Measurements from ENCODE around the gene GANAB.
"Not testable (repeated sequence)": the region's sequence is repeated elsewhere in the genome, so short reads cannot be mapped to it uniquely, and the experiment has no call there.

The GANAB gene

DNA sequence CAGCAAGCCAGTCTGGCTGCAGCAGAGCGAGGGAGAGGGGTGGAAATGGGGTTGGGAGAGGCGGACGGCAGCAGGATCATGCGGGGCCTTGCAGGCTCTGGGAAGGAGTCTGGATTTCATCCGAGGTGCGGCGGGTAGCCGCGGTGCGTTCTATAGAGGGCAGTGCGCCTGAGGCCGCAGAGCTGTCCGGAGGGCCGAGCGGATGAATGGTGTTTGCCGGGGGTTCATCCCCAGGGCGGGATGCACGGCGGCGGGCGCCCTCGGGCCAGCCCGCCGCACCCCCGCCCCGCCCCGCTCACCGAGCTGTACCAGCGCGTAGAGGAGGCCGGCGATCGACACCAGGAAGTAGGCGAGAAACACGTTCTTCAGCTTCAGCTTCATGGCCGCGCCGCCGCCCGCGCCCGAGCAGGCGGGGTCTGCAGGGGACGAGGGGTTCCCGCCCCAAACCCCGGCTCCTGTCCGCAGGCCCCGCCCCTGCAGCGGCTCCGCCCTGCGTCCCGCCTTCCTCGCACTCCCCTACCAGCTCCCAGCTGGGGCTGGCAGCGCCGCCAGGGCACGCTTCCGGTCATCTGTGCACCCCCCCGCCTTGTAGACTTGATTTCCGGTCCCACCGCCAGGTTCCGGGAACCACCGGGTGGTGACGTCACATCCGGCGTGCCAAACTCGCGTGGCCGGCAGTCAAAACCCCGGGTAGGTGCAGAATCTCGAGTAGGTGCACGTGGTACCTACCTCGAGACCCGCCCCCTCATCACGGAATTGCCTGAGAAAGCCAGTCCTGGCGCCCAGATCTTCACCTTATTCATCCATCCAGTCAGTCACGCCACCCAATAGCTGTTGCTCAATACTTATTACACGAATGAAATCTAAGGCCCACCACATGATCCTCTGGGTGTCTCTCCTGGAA is 24.6 kb downstream of the GANAB start, which contains the start of gene B3GAT3:
TSS of gene B3GAT3 (minus strand) at position 420 of the 904 bp plus-strand sequence. CDS start at position 381, 39 bp downstream.
- TF ChIP-seq, protein P1, sequence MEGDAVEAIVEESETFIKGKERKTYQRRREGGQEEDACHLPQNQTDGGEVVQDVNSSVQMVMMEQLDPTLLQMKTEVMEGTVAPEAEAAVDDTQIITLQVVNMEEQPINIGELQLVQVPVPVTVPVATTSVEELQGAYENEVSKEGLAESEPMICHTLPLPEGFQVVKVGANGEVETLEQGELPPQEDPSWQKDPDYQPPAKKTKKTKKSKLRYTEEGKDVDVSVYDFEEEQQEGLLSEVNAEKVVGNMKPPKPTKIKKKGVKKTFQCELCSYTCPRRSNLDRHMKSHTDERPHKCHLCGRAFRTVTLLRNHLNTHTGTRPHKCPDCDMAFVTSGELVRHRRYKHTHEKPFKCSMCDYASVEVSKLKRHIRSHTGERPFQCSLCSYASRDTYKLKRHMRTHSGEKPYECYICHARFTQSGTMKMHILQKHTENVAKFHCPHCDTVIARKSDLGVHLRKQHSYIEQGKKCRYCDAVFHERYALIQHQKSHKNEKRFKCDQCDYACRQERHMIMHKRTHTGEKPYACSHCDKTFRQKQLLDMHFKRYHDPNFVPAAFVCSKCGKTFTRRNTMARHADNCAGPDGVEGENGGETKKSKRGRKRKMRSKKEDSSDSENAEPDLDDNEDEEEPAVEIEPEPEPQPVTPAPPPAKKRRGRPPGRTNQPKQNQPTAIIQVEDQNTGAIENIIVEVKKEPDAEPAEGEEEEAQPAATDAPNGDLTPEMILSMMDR (IDR thresholded peaks at IDR 0.05; ENCODE audit: low read depth, low read length), result no peak
- H3K4me3 ChIP-seq (replicated peaks in 1 of 2; ENCODE audit: low read depth in 2 of 2, low read length in 2 of 2), result peak within 1 kb of the TSS; percentile 62 to 79
- peak; percentile 98 to 99 for DNase-seq (ENCODE audit: low read depth in 2 of 2)

DNA sequence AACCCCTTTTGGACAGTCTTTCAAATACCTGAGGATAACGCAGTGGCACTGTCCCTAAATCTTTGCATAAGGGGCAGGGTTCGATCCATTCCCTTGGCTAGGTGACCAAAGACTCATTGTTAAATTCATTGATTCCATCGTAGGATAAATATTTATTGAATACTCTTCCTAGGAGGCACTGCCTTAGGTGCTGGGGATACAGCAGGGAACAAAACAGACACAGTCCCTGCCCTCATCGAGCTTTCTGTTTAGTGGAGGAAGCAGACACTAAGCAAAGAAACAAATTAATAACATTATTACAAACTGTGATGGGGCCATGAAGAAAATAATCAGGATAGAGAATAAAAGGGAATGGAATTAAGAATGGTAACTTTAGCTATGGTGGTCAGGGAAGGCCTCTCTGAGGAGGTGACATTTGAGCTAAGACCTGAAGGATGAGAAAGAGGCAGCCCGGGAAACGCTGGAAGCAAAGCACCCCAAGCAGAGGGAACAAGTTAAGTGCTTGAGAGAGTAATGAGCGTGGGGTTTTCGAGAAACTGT is 25.3 kb downstream of the GANAB start:
- DNase-seq (ENCODE audit: low read depth in 2 of 2), result no peak
- TF ChIP-seq, protein P1 (IDR thresholded peaks at IDR 0.05; ENCODE audit: low read depth, low read length), result no peak
- H3K4me3 ChIP-seq (replicated peaks in 1 of 2; ENCODE audit: low read depth in 2 of 2, low read length in 2 of 2), result peak overlapping the region; percentile 62 to 79

DNA sequence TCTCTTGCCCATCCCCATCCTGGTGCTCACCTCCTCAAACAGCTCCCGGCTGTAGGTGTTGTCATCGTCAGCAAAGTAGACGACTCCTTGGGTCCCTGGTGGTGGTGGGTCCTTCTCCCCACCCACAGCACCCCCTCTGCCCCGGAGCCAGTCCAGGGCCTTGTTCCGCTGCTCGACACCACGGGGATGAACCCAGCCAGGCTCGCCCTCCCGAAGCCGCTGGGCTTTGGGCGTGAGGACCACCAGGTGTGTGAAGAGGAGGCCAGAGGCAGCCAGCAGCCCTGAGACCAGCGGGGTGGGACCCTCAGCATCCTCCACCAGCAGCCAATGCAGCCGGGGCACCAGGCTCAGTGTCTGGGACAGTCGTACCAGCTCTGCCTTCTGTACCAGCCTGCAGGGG is 29.5 kb downstream of the GANAB start:
- not testable (repeated sequence) for DNase-seq (ENCODE audit: low read depth in 2 of 2); H3K4me3 ChIP-seq (replicated peaks in 1 of 2; ENCODE audit: low read depth in 2 of 2, low read length in 2 of 2)

DNA sequence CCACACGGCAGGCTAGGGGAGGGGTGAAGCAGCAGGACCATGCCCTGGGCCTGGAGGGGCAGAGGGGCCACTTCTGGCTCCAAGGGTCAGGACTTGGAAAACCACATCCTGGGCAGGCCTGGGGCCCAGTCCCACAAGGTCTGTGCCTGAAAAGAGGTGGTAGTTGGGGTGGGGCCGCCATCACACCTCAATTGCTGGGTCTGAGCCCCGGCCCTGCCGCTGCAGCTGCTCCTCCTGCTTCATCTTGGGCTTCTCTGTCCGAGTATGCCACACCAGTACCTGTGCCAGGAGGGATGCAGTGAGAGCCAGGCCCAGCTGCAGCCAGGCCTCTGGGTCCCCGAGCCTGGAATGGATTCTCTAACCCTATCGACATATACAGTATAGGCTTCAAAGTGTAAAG is 30.9 kb downstream of the GANAB start:
- no peak for DNase-seq (ENCODE audit: low read depth in 2 of 2)
- H3K4me3 ChIP-seq (replicated peaks in 1 of 2; ENCODE audit: low read depth in 2 of 2, low read length in 2 of 2), result no peak overlapping the region
- TF ChIP-seq, protein P1 (IDR thresholded peaks at IDR 0.05; ENCODE audit: low read depth, low read length), result no peak

DNA sequence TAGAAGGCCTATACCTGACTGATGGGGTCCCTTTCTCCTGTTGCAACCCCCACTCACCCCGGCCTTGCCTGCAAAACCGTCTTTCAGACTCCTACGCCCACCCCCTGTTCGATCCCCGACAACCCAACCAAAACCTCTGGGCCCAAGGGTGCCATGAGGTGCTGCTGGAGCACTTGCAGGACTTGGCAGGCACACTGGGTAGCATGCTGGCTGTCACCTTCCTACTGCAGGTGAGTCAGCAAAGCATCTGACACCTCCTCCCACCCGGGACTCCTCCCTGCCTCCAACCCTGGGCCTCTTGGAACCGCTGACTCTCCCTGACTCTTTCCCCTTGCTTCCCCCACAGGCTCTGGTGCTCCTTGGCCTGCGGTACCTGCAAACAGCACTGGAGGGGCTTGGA is 32.1 kb downstream of the GANAB start:
- H3K4me3 ChIP-seq (replicated peaks in 1 of 2; ENCODE audit: low read depth in 2 of 2, low read length in 2 of 2), result no peak overlapping the region
- DNase-seq (ENCODE audit: low read depth in 2 of 2), result no peak
- TF ChIP-seq, protein P1 (IDR thresholded peaks at IDR 0.05; ENCODE audit: low read depth, low read length), result no peak

DNA sequence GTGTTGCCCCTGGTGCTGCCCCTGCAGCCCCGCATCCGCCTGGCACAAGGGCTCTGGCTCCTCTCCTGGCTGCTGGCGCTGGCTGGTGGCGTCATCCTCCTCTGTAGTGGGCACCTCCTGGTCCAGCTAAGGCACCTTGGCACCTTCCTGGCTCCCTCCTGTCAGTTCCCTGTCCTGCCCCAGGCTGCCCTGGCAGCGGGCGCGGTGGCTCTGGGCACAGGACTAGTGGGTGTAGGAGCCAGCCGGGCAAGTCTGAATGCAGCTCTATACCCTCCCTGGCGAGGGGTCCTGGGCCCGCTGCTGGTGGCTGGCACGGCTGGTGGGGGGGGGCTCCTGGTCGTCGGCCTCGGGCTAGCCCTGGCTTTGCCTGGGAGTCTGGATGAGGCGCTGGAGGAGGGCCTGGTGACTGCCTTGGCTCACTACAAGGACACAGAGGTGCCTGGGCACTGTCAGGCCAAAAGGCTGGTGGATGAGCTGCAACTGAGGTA is 33.1 kb downstream of the GANAB start:
- H3K4me3 ChIP-seq (replicated peaks in 1 of 2; ENCODE audit: low read depth in 2 of 2, low read length in 2 of 2), result no peak overlapping the region
- DNase-seq (ENCODE audit: low read depth in 2 of 2), result no peak
- TF ChIP-seq, protein P1 (IDR thresholded peaks at IDR 0.05; ENCODE audit: low read depth, low read length), result no peak

Measured in cardiac fibroblast (primary cell).